GM12873 (cell line): Measurements from ENCODE around the gene CLIP4.

Experiments used
- CTCF ChIP-seq: IDR thresholded peaks from 2 replicates; pipeline ENCODE4 v1.5.1; 2012; ENCODE audit warnings: low read depth, mild to moderate bottlenecking, moderate library complexity, low read length, control low read depth; ENCODE audit not compliant: insufficient read depth; ENCODE audit errors: missing control alignments

CLIP4 gene

GRCh38 chr2:29123617-29124349, 8.6 kb downstream of the CLIP4 start:
- TF ChIP-seq CTCF = no peak

GRCh38 chr2:29124504-29124903, 9.3 kb downstream of the CLIP4 start:
- no peak for TF ChIP-seq CTCF

GRCh38 chr2:29129586-29130281, 14.5 kb downstream of the CLIP4 start:
- no peak for TF ChIP-seq CTCF

- no peak for TF ChIP-seq CTCF
Observed at GRCh38 chr2:29130295-29130694, 15.1 kb downstream of the CLIP4 start.

GRCh38 chr2:29134933-29135332, 19.7 kb downstream of the CLIP4 start:
- no peak for TF ChIP-seq CTCF

GRCh38 chr2:29139152-29139551, 23.9 kb downstream of the CLIP4 start:
- TF ChIP-seq CTCF = no peak

GRCh38 chr2:29139731-29140130, 24.5 kb downstream of the CLIP4 start:
- TF ChIP-seq CTCF = no peak
